H1 (cell line): Measurements from ENCODE around the gene VCP. TPM values are rescaled to one million over a fixed set of nuclear protein-coding genes. Genes with fewer than 3 reads are reported as not detected.

ENCODE experiments used
- CTCF ChIA-PET: fragments of 300-600 bp; sonication (Branson Sonifier 250); formaldehyde crosslinking; loops from one replicate; lab custom pipeline; 2021; ENCODE audit not compliant: partially characterized antibody; lab: Charles Lee
- POLR2A ChIA-PET: fragments of 300-600 bp; sonication (Branson Sonifier 250); formaldehyde crosslinking; loops from one replicate; lab custom pipeline; 2021; ENCODE audit warnings: inconsistent platforms; ENCODE audit not compliant: partially characterized antibody; lab: Charles Lee
- DNase-seq, 2 experiments: peaks; one replicate each; pipeline versions ENCODE4 v3.0.0 to v3.0.0-alpha.2; 2010 to 2022; ENCODE audit warnings: low spot score in 2 of 2, low read depth in 1 of 2, mixed read lengths in 1 of 2
- FAIRE-seq: peaks from 2 replicates; lab custom pipeline; 2011; peaks lifted over from hg19 to GRCh38; lab: Jason Lieb, UNC
- H2AFZ ChIP-seq: 2 replicates; pipeline ENCODE4 v1.8.1; 2012; ENCODE audit warnings: low read length, inconsistent platforms
- H2AK5ac ChIP-seq: 2 replicates; pipeline ENCODE4 v1.6.1; 2013; ENCODE audit warnings: low read depth, low read length
- H2BK120ac ChIP-seq: replicated peaks from 2 replicates; pipeline ENCODE3; 2013; ENCODE audit warnings: low read depth, low read length, inconsistent platforms
- H2BK12ac ChIP-seq: 2 replicates; pipeline ENCODE4 v1.6.1; 2013; ENCODE audit warnings: low read depth, low read length
- H2BK15ac ChIP-seq: 2 replicates; pipeline ENCODE4 v1.6.1; 2013; ENCODE audit warnings: low read length
- H2BK20ac ChIP-seq: 2 replicates; pipeline ENCODE4 v1.6.1; 2013; ENCODE audit warnings: low read length
- H2BK5ac ChIP-seq: 2 replicates; pipeline ENCODE4 v1.6.1; 2013; ENCODE audit warnings: low read depth, low read length
- H3K14ac ChIP-seq: 2 replicates; pipeline ENCODE4 v1.6.1; 2013; ENCODE audit warnings: inconsistent platforms; ENCODE audit not compliant: insufficient read length
- H3K18ac ChIP-seq: 2 replicates; pipeline ENCODE4 v1.6.1; 2013; ENCODE audit warnings: low read length; ENCODE audit errors: extremely low read depth
- H3K23ac ChIP-seq: 2 replicates; pipeline ENCODE4 v1.6.1; 2013; ENCODE audit warnings: inconsistent platforms; ENCODE audit not compliant: insufficient read length
- H3K23me2 ChIP-seq: 2 replicates; pipeline ENCODE4 v1.6.1; 2013; ENCODE audit warnings: low read depth, low read length
- H3K27ac ChIP-seq: 2 replicates; pipeline ENCODE4 v1.6.1; 2011; ENCODE audit warnings: low read depth, low read length, inconsistent platforms
- H3K27me3 ChIP-seq, 4 experiments: replicated peaks in 1 of 4; 1 replicate in 1 of 4; 2 replicates in 3 of 4; pipeline versions ENCODE4 v1.6.1 to v1.8.1; 2011 to 2013; ENCODE audit warnings: low read length in 3 of 4, mild to moderate bottlenecking in 3 of 4, inconsistent platforms in 2 of 4, mixed read lengths in 2 of 4, moderate library complexity in 1 of 4; ENCODE audit not compliant: control insufficient read depth in 3 of 4, insufficient read depth in 3 of 4; ENCODE audit errors: extremely low read depth in 1 of 4
- H3K36me3 ChIP-seq, 4 experiments: 2 replicates each; pipeline versions ENCODE4 v1.6.1 to v1.8.1; 2011 to 2013; ENCODE audit warnings: mild to moderate bottlenecking in 4 of 4, low read length in 3 of 4, moderate library complexity in 2 of 4, control low read depth in 1 of 4, inconsistent platforms in 1 of 4; ENCODE audit not compliant: insufficient read depth in 4 of 4, control insufficient read depth in 2 of 4
- H3K4ac ChIP-seq: replicated peaks from 2 replicates; pipeline ENCODE3; 2013; ENCODE audit warnings: low read length, low read depth, mixed read lengths, inconsistent platforms; ENCODE audit not compliant: insufficient read length
- H3K4me1 ChIP-seq, 4 experiments: replicated peaks in 1 of 4; 1 replicate in 1 of 4; 2 replicates in 3 of 4; pipeline versions ENCODE4 v1.6.1 to v1.8.1; 2011 to 2013; ENCODE audit warnings: low read length in 3 of 4, inconsistent platforms in 2 of 4, mixed read lengths in 1 of 4; ENCODE audit not compliant: insufficient read depth in 4 of 4, control insufficient read depth in 3 of 4
- H3K4me2 ChIP-seq, 2 experiments: 2 replicates each; pipeline versions ENCODE4 v1.6.1 to v1.8.1; 2011 to 2013; ENCODE audit warnings: low read depth in 2 of 2, low read length in 2 of 2, control low read depth in 1 of 2, inconsistent platforms in 1 of 2, mild to moderate bottlenecking in 1 of 2; ENCODE audit not compliant: insufficient read depth in 1 of 2
- H3K4me3 ChIP-seq, 4 experiments: fragments of 200-600, 300-600 bp in 1 of 4; sonication (generic), shearing (Covaris generic), sonication (Bioruptor Twin) in 1 of 4; 2 replicates each; pipeline versions ENCODE4 v1.5.1 to v1.8.1; 2011 to 2016; ENCODE audit warnings: low read length in 4 of 4, low read depth in 3 of 4, control low read depth in 2 of 4, inconsistent platforms in 2 of 4, mild to moderate bottlenecking in 2 of 4, mixed read lengths in 1 of 4, moderate library complexity in 1 of 4; ENCODE audit not compliant: insufficient read depth in 2 of 4; ENCODE audit errors: extremely low read depth in 1 of 4
- H3K56ac ChIP-seq: replicated peaks from 2 replicates; pipeline ENCODE3; 2013; ENCODE audit warnings: low read depth, mild to moderate bottlenecking, mixed read lengths, low read length, inconsistent platforms; ENCODE audit not compliant: insufficient read length
- H3K79me1 ChIP-seq: 2 replicates; pipeline ENCODE4 v1.6.1; 2013; ENCODE audit warnings: low read depth, low read length, control low read depth
- H3K79me2 ChIP-seq, 2 experiments: 2 replicates each; pipeline versions ENCODE4 v1.6.1 to v1.8.1; 2012 to 2013; ENCODE audit warnings: low read length in 2 of 2, mild to moderate bottlenecking in 2 of 2, inconsistent platforms in 1 of 2; ENCODE audit not compliant: insufficient read depth in 2 of 2, control insufficient read depth in 1 of 2
- H3K9ac ChIP-seq, 4 experiments: replicated peaks in 1 of 4; 1 replicate in 1 of 4; 2 replicates in 3 of 4; pipeline versions ENCODE4 v1.6.1 to v1.8.1; 2011 to 2013; ENCODE audit warnings: low read depth in 3 of 4, low read length in 3 of 4, control low read depth in 2 of 4, mild to moderate bottlenecking in 2 of 4, moderate library complexity in 2 of 4, inconsistent platforms in 1 of 4; ENCODE audit errors: extremely low read depth in 1 of 4
- H3K9me3 ChIP-seq, 2 experiments: 2 replicates each; pipeline versions ENCODE4 v1.6.1 to v1.8.1; 2012 to 2013; ENCODE audit warnings: mild to moderate bottlenecking in 2 of 2, moderate library complexity in 2 of 2, control low read depth in 1 of 2, inconsistent platforms in 1 of 2, low read depth in 1 of 2, low read length in 1 of 2, mixed read lengths in 1 of 2; ENCODE audit not compliant: insufficient read depth in 2 of 2
- H4K20me1 ChIP-seq, 2 experiments: replicated peaks in 1 of 2; 2 replicates each; pipeline versions ENCODE3 to v1.8.1; 2011 to 2013; ENCODE audit warnings: inconsistent platforms in 2 of 2, low read length in 2 of 2, mild to moderate bottlenecking in 1 of 2; ENCODE audit not compliant: insufficient read depth in 2 of 2, control insufficient read depth in 1 of 2
- H4K5ac ChIP-seq: 2 replicates; pipeline ENCODE4 v1.6.1; 2013; ENCODE audit warnings: low read length, low read depth, mixed read lengths, inconsistent platforms; ENCODE audit not compliant: insufficient read length
- H4K8ac ChIP-seq: 2 replicates; pipeline ENCODE4 v1.8.0; 2013; ENCODE audit warnings: mild to moderate bottlenecking, moderate library complexity, low read length, inconsistent platforms; ENCODE audit not compliant: insufficient read depth; ENCODE audit errors: extremely low read depth
- H4K91ac ChIP-seq: replicated peaks from 2 replicates; pipeline ENCODE3; 2013; ENCODE audit warnings: low read length, mixed read lengths, inconsistent platforms; ENCODE audit not compliant: insufficient read length
- FOSL1 ChIP-seq: IDR thresholded peaks from 2 replicates; pipeline ENCODE4 v1.6.1; 2011; ENCODE audit warnings: mild to moderate bottlenecking, low read depth, low read length, moderate library complexity; ENCODE audit not compliant: insufficient read depth
- HDAC6 ChIP-seq: IDR thresholded peaks from one replicate; pipeline ENCODE4 v1.7.1; 2012; ENCODE audit warnings: low read depth, mild to moderate bottlenecking, inconsistent platforms, low read length, moderate library complexity
- KDM1A ChIP-seq: fragments of 200-600, 300-600 bp; sonication (generic); IDR thresholded peaks from 2 replicates; pipeline ENCODE4 v1.7.1; 2016; ENCODE audit warnings: mild to moderate bottlenecking, low read length, borderline replicate concordance
- PHF8 ChIP-seq: fragments of 200-600 bp; sonication (generic); conservative IDR thresholded peaks from 2 replicates; pipeline ENCODE4 v1.7.1; 2012; ENCODE audit warnings: low read depth, mild to moderate bottlenecking, inconsistent platforms, low read length, moderate library complexity
- RNF2 ChIP-seq: fragments of 200-900, 300-1000 bp; sonication (generic); IDR thresholded peaks from 2 replicates; pipeline ENCODE4 v1.7.1; 2016; ENCODE audit warnings: borderline replicate concordance, low read depth, mild to moderate bottlenecking, antibody characterized with exemption, low read length; ENCODE audit not compliant: poor library complexity, severe bottlenecking; ENCODE audit errors: missing control alignments
- SRF ChIP-seq: IDR thresholded peaks from 2 replicates; pipeline ENCODE4 v1.6.1; 2011; ENCODE audit warnings: mild to moderate bottlenecking, low read depth, low read length, moderate library complexity
- TCF12 ChIP-seq: IDR thresholded peaks from 2 replicates; pipeline ENCODE4 v1.6.1; 2011; ENCODE audit warnings: low read depth, mild to moderate bottlenecking, low read length
- WGBS, 2 experiments: shearing (Covaris generic) in 1 of 2; methylation state at CpG; one replicate each; pipeline versions ENCODE4 v1.1.6 to v1.1.7; 2013 to 2015; ENCODE audit warnings: low lambda C conversion rate in 2 of 2, mixed read lengths in 2 of 2, inconsistent platforms in 1 of 2, low coverage in 1 of 2, missing lambda C conversion rate in 1 of 2; ENCODE audit not compliant: insufficient replicate concordance in 2 of 2, insufficient coverage in 1 of 2, insufficient read length in 1 of 2; ENCODE audit errors: extremely low coverage in 1 of 2, missing lambda C conversion rate in 1 of 2; 5-methylcytosine and 5-hydroxymethylcytosine counted together
- polyA plus RNA-seq, 7 experiments: library from polyadenylated mRNA; depleted of rRNA in 3 of 7; stranded (reverse) in 5 of 7; unstranded in 2 of 7; fragments of >200 nt in 5 of 7; fragments of 200-250 nt in 2 of 7; gene quantifications; 1 replicate in 5 of 7; 2 replicates in 1 of 7; 4 replicates in 1 of 7; pipeline versions ENCODE4 v1.2.1 to v1.2.3, GENCODE V29; 2011 to 2013; ENCODE audit warnings: missing spikeins in 2 of 7, mixed read lengths in 2 of 7
- total RNA-seq: library from RNA; stranded (reverse); fragmentation: NEBNext Ultra II Directional; extraction: Animal tissue kit (Norgen Biotek cat#: 25700); gene quantifications from 2 replicates; pipeline ENCODE4 v1.2.1, GENCODE V29; 2021
- TF ChIP-seq, protein P1 (sequence below): IDR thresholded peaks from 2 replicates; pipeline ENCODE4 v1.6.1; 2012; ENCODE audit warnings: inconsistent platforms

VCP gene
- total and polyA plus RNA-seq, 2 of the 8 experiments (the other 6 are each of a cell fraction or from before 2014, with no cell fraction given) = 173 to 375 TPM

DNA sequence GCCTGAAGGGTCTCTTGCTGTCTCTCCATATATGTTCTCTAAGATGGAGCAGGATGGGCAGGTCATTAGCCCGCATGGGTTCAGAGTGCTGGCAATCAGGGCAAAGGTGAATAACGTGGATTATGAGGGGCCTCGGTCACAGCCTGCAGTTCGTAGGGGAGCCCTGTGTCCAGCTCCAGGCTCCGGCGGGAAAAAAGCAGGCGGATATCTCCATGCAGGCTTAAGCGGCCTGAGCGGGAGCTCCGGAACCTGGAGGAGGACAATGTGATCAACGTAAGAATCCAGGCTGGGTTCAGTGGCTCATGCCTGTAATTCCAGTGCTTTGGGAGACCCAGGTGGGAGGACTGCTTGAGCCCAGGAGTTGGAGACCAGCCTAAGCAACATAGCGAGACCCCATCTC lies 32.7 kb upstream of the VCP start:
- Histone ChIP-seq H3K23ac (no peak overlapping the region), H2BK12ac (no peak overlapping the region), H3K36me3 (peaks cover 5 to 15% (median 12%) of the 10 kb centered on the region in 4 experiments; a peak in 7 of 8 replicates), H3K27ac (no peak overlapping the region), H3K9me3 (no peaks in the 10 kb centered on the region), H4K91ac (no peak overlapping the region), H3K4ac (no peak overlapping the region), H3K56ac (no peak overlapping the region), H3K9ac (no peak overlapping the region), H3K27me3 (no peaks in the 10 kb centered on the region), H3K4me1 (peaks cover 0 to 17% (median 6%) of the 10 kb centered on the region in 4 experiments; a peak in 5 of 7 replicates), H4K20me1 (peaks cover 2 to 5% of the 10 kb centered on the region in 2 experiments), H2BK20ac (no peak overlapping the region), H3K79me1 (peaks cover 7% of the 10 kb centered on the region), H3K4me3 (no peak overlapping the region), H4K5ac (no peak overlapping the region), H3K4me2 (no peak overlapping the region), H3K23me2 (peaks cover 10% of the 10 kb centered on the region), H2AK5ac (no peak overlapping the region), H2BK120ac (no peak overlapping the region), H2BK5ac (no peak overlapping the region), H4K8ac (no peak overlapping the region; the same call in 1 of the 2 replicates), H3K79me2 (peaks cover 0 to 16% of the 10 kb centered on the region in 2 experiments; a peak in 2 of 4 replicates), H3K18ac (no peak overlapping the region), H3K14ac (no peak overlapping the region), H2BK15ac (no peak overlapping the region), H2AFZ (no peak overlapping the region)
- no peak for DNase-seq
- ChIA-PET POLR2A (interaction anchor here (1.0 to 17.4 kb wide), 7 partner anchors 6 to 45 kb away, joined by 3 to 440 read pairs (median 14); partner anchors contain the start of genes ATOSB, FANCG, PIGO and VCP), CTCF (interaction anchor here (1.0 kb wide), 1 partner anchor 10 kb away, joined by 5 read pairs; no protein-coding TSS in a partner anchor)
- no peak for FAIRE-seq
- WGBS, 2 experiments = 83% methylated on average over 12 of the region's 12 CpGs; no CpG with 5 or more reads in 1 of the 2 experiments
- TF ChIP-seq PHF8 = no peak
- TF ChIP-seq HDAC6 = no peak
- TF ChIP-seq, protein P1, sequence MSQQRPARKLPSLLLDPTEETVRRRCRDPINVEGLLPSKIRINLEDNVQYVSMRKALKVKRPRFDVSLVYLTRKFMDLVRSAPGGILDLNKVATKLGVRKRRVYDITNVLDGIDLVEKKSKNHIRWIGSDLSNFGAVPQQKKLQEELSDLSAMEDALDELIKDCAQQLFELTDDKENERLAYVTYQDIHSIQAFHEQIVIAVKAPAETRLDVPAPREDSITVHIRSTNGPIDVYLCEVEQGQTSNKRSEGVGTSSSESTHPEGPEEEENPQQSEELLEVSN = no peak
- no peak for TF ChIP-seq RNF2
- no peak for TF ChIP-seq TCF12
- no peak for TF ChIP-seq KDM1A
- TF ChIP-seq FOSL1 = no peak
- no peak for TF ChIP-seq SRF
